HG02798 (cell line): ENCODE results near the gene ATP5F1E.

Experiments
- ATAC-seq: cut with Tn5 transposase; IDR thresholded peaks from one replicate; pipeline ENCODE4 v1.9.1; 2021; ENCODE audit warnings: mild to moderate bottlenecking; ENCODE audit not compliant: unreplicated experiment, poor library complexity

ATP5F1E gene

DNA sequence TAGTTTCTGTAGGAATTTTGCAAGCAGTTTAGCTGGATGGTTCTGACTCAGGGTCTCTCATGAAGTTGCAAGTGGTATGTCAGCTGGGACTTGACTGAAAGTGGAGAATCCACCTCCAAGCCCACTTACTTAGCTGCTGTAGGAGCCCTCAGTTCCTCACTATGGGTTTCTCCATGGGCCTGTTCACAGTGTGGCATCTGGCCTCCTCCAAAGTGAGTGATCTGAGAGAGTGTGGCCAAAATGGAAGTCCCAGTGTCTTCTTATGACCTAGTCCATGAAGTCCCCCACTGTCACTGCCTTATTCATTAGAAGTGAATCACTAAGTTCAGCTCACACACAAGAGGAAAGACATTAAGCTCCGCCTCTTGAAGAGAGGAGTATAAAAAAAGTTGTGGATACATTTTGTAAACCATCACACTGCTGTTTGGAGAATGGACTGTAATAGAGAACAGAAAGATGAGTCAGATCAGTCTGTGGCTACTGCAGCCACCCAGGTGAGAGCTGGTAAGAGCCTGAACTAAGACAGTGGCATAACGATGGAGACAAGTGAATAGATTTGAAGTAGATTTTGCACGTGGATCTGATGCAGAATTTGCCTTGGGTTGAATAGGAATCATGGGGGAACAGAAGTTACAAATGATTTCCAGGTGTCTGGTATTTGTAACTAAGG is 55.9 kb downstream of the ATP5F1E start:
- ATAC-seq = no peak
